ENCODE data around the gene PAM16.
A peak's percentile ranks its signal among the peaks of the same experiment; 100 is the strongest.

Gene PAM16

DNA sequence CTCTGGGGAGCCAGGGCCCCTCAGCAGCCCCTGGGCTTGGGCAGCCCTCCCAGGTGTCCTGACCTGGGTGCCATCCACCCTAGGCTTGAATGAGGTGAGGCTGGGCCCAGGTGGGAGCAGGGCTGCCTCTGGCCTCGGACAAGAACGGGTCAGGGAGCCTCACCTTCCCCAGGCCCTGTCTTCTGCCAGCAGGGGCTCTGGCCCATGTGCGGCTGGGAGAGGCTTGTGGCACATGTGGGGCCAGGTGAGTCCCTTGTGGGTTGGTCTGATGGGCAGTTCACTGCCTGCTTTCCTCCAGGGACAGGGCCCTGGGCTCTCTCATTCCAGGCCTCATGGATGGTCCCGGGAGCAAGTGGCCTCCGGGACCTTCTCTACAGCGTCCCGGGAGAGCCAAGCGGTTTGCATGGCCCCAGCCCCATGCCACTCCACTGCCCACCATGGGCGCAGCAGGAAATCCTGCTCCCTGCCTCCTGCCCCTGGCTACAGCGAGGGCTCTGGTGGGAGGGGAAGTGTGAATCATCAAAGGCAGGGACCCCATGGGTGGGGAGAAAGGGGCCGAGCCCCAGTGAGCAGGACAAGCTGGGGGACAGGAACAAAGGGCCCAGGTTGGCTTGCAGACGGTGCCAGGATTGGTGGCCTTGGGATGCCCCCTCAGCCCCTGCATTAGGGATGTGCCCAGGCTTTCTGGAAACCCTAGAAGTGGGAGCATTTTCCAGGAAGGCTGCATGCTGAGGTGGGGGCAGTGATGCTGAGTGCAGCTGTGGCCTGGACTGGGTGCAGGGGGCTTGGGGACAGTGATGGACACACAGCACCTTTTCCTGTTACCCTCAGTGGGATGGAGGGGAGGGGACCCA is 32.7 kb upstream of the PAM16 start:
- no peak for DNase-seq

DNA sequence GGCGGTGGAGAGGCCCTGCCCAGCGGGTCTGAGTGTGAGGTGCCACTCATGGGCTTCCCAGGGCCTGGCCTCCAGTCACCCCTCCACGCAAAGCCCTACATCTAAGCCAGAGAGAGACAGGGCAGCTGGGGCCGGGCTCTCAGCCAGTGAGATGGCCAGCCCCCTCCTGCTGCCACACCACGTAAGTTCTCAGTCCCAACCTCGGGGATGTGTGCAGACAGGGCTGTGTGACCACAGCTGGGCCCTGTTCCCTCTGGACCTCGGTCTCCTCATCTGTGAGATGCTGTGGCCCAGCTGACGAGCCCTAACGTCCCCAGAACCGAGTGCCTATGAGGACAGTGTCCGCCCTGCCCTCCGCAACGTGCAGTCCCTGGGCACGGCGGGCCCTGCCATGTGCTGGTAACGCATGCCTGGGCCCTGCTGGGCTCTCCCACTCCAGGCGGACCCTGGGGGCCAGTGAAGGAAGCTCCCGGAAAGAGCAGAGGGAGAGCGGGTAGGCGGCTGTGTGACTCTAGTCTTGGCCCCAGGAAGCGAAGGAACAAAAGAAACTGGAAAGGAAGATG is 31.8 kb upstream of the PAM16 start:
- DNase-seq: no peak

DNA sequence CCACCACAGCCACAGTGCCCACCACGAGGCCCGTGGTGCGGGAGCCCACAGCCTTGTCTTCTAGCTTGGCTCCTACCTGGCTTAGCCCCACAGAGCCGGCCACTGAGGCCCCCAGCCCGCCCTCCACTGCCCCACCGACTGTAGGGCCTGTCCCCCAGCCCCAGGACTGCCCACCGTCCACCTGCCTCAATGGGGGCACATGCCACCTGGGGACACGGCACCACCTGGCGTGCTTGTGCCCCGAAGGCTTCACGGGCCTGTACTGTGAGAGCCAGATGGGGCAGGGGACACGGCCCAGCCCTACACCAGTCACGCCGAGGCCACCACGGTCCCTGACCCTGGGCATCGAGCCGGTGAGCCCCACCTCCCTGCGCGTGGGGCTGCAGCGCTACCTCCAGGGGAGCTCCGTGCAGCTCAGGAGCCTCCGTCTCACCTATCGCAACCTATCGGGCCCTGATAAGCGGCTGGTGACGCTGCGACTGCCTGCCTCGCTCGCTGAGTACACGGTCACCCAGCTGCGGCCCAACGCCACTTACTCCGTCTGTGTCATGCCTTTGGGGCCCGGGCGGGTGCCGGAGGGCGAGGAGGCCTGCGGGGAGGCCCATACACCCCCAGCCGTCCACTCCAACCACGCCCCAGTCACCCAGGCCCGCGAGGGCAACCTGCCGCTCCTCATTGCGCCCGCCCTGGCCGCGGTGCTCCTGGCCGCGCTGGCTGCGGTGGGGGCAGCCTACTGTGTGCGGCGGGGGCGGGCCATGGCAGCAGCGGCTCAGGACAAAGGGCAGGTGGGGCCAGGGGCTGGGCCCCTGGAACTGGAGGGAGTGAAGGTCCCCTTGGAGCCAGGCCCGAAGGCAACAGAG is 31.0 kb upstream of the PAM16 start:
- DNase-seq: no peak

DNA sequence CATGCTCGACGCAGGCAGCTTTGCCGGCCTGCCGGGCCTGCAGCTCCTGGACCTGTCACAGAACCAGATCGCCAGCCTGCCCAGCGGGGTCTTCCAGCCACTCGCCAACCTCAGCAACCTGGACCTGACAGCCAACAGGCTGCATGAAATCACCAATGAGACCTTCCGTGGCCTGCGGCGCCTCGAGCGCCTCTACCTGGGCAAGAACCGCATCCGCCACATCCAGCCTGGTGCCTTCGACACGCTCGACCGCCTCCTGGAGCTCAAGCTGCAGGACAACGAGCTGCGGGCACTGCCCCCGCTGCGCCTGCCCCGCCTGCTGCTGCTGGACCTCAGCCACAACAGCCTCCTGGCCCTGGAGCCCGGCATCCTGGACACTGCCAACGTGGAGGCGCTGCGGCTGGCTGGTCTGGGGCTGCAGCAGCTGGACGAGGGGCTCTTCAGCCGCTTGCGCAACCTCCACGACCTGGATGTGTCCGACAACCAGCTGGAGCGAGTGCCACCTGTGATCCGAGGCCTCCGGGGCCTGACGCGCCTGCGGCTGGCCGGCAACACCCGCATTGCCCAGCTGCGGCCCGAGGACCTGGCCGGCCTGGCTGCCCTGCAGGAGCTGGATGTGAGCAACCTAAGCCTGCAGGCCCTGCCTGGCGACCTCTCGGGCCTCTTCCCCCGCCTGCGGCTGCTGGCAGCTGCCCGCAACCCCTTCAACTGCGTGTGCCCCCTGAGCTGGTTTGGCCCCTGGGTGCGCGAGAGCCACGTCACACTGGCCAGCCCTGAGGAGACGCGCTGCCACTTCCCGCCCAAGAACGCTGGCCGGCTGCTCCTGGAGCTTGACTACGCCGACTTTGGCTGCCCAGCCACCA is 30.2 kb upstream of the PAM16 start:
- no peak for DNase-seq

DNA sequence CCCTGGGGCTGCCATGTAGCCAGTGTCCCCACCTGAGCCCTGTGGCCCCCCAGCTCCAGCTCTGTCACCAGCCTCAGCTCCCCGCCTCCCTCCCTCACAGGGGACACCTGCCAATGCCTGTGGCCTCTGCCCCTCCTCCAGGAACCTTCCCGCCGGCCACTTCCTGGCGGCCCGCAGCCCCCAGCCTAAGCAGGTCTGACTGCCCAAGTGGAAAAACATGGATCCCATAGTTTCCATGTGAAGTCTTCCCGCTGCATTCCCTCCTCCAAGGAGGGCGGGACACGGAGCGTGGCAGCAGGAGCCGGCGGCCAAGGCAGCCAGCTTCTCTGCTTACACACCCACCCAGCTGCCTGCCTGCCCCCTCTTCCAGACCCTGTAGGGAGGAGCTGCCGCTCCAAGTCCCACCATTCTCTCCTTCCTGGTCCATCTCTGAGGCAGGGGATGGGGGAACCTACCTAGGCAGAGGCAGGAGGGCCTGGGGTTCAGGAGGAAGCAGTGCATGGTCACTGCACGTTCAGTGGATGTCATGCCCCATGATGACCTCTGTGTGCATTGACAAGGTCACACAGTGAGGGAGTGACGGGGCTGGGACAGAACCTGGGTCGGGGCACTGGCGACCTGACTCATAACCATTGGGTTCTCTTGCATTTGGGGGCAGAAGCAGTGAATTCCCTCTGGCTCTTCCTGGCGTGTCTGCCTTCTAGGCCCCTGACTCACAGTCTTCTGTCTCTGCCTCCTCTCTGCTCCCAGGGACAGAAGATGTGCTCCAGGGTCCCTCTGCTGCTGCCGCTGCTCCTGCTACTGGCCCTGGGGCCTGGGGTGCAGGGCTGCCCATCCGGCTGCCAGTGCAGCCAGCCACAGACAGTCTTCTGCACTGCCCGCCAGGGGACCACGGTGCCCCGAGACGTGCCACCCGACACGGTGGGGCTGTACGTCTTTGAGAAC is 29.3 kb upstream of the PAM16 start:
- no peak for DNase-seq

DNA sequence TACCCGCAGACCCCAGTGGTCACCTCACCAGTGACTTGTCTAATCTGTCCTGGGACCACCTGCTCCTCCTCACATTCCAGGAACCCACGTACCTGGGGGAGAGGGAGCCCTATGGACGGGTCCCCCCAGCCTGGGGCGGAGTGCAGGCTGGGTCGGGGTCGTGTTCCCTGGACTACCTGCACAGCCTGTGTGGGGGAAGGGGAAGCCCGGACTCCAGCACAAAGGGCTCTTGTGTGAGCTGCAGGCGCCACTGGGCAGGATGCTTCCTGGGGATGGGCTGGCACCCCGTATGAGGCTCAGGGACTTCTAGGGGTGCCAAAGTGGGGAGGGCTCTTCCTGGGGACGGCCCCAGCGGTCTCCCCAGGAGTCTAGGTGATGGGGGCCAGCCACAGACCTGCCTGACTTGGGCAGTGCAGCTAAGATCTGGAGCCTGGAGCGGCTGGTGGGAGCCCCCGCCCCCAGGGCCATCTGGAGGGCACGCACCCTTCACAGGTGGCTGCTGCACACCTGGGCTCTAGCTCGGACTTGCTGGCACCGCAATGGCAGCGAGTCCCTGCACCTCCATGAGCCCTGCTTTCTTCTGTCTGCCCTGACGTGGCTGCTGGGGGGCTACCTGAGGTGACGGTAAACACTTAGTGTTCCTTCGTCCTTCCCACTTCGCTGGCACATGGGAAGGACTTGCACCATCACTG is 28.0 kb upstream of the PAM16 start:
- DNase-seq: no peak

DNA sequence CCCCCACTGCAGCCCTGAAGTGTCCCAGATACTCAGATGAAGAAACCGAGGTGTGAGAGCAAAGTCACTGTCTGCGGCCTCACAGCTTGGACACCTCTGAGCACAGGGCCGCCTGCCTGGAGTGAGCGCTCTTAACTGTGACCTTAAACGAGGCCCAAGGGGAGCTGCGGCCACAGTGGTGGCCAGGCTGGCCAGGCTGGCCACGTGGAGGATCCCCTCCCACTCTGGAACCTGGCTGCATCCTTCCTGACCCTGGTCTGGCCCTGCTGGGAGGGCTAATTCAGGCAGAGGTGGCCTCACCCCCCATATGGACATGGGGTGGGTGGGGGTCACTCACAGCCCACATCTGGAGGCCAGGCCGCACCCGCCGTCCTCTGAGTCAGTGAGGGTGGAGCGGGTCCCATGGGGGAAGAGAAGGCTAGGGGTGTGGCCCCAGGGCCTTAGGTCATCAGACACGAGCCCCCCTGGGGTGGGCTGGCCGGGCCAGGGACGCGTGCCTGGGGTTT is 27.1 kb upstream of the PAM16 start:
- DNase-seq: no peak

DNA sequence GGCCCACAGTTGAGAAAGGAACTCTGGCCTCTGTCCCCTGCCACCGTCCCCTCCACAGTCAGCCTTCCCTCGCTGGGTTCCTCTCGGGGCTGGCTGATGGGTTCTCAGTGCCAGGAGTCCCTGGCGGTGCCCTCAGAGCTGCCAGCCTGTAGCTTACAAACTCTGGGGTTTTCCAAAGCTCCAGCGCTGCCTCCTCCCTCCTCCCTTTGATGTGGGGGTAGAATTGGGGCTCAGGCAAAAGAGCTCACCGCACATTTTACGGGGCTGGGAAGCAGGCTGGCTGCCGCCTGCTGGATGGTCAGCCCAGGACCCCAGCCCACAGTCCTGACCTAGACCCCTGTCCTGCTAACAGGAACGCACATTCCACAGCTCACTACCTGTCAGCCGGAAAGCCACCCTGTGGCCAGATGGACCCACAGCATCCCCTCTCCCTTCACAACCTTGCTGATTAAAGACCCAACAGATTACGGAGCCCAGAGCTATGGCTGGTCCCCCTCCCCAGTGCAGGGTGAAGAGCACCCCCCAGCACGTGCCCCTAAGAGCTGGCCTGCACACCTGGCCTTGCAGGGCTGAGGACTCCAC is 26.5 kb upstream of the PAM16 start:
- no peak for DNase-seq

DNA sequence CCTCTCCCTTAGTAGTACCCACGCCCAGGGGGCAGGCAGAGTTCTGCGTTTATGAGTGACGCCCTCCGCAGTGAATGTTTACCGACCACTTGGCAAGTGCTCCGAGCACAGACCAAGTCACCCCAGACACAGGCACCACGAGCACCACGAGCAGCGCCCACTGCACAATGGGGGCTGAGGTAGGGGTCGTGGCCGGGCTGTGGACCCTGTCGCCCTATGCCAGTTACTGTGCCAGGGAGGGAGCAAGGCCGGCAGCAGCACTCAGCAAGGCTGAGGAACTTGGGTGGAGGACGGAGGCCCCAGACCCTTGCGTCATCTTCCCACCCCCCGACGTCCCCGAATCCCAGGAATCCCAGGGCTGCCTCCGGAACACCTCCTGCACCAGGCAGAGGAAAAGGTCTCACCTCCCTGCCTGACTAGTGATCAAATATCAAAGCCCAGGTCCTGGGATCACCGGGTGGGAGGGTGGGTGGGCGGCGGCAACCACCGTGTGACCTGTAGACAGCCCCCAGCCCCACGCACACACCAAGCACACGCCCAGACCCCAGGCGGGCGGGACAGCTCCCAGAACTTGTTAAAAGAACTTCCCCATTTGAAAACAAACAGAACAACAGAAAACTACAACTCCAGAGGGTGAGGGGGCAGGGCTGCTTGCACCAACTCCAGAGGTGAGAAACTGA is 25.9 kb upstream of the PAM16 start:
- DNase-seq: no peak

DNA sequence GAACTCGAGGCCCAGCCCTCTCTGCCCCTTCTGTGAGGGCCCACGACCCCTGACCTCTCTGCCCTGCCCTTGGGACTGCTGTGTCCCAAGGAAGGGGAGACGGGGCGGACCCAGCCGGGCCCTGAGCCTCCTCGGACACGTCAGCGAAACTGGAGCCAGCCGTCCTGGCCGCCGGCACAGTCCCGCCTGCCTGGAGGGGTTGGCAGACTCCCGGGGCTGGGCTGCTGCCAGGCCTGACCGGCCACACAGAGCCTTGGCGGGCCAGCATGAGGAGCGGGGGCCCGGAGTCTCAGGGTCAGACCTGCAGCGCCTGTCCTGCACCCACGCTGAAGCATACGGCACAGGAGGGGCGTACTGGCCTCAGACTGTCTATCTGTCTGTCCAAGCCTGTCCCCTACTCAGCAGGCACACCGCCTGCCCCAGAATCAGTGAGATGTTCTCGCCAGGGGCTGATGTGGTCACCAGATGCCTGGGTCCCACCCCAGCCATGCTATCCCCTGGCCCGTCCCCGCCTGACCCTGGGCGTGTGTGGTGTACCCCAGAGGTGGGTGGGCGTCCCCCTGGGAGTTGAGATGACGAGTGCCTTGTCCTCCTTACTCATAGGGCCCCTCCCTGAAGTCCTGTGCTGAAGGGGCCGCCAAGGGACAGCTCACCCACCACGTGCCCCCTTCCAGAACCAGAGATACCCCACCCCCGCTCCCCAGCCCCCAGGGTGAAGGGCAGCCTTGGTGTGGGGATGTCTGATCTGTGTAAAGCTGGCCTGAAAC is 25.2 kb upstream of the PAM16 start:
- DNase-seq: no peak

DNA sequence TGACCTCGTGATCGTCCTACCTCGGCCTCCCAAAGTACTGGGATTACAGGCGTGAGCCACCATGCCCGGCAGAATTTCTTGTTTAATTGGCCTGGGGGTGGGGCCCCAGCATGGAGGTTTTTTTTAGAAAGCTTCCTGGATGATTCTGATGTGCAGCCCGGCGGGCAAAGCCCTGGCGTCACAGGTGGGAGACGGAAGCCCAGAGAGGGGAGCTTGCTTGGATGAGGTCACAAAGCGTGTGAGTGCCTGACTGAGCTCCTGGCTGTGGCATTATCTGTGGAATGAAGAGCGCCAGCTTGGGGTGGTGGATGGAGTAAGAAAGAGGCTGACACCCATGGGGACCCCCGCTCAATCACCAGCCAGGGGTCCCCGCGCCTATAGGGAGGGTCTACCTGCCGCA is 24.6 kb upstream of the PAM16 start:
- no peak for DNase-seq

DNA sequence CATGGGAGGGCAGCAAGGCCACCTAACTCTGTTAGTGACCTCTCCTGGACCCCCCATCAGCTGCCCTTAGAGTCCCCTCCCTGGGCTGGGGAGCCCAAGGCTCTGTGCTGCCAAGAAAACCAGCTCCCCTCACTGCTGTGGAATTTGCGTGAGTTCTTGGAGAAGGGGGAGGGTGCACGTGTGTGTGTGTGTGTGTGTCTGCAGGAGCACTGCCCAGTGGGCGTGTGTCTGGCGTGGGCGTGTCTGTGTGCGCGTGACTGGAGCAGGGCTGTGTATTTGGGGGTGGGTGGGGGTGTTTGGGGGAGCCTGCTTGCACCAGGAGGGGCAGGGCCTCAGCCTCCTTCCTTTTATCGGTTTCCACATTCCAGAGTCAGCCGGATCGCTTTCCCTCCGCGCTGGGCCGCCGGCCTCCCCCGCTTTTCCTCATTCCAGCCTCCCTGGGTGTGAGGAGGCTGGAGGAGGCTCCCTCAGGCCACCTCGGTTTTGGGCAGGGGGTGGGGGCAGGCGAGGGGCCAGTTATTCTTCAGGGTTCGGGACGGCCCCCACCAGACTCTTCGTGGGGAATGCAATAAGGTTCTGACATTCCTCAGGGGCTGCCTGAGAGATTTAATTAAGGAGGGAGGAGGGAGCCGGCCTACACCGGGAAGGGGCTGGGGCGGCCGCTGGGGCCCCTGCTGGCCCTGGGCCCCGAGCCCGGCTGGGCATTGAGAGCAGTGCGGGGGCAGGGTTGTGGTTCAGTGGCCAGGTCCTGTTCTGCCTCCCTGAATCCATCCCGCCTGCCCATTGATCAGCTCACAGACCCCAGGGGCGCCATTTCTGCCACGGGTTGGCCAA is 23.0 kb upstream of the PAM16 start:
- DNase-seq: peak; percentile 60

DNA sequence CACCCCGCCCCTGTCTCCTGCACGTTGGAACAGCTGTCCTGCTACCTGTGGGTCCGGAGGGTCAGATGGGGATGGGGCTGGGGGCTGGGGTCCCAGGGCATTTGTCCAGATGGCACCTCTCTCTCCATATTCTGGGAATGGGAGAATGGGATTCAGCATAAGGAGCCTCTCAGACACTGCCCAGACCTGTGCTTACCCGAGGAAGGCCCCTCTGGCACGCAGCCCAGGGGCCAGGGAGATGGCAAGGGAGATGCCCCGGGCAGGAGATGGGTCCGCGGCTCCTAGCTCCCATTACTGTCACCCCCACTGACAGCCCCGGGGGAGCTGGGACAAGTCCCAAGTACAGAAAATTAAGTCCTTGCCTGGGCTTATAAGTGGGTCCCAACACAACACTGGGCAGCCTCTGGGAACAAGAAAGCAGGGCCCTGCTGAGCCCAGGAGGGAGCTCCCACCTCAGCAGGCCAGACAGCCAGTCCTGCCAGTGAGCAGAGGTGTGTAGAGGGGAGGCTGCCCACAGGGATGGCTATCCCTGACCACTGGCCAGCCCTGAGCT is 22.3 kb upstream of the PAM16 start:
- no peak for DNase-seq

DNA sequence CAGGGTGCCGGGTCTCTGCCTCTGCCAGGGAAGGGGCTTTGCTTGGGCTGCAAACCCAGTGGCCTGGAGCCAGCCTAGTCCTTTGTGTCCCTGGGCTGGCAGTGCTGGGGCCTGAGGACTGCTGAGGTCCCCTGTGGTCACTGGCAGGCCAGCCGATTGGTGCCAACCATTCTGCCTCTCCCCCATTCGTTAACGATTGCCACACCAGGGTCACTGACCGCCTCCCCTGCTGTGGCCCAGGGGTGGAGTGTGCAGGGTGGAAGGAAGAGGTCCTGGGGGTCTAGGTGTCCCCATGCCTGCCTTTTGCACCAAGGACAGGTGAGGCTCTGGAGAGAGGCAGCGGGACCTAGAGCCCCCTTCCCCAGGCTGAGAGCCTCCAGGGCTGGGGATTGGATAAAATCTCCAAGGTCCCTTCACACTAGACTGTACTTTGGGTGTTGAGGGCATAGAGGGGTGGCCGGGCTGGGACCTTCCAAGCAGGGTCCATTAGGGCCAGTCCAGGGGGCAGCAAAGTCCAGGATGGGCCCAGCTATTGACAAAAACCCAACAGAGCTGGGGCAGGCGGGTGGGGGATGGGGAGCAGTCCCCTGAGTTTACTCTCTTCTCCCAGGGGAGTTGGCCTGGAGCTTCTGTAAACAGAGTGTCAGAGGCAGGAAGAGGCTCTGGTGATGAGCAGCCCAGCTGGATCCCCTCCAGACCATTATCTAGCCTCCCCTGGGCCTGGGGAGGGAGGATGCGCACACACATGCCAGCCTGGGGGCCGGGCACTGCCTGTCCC is 21.6 kb upstream of the PAM16 start:
- DNase-seq: peak; percentile 33

DNA sequence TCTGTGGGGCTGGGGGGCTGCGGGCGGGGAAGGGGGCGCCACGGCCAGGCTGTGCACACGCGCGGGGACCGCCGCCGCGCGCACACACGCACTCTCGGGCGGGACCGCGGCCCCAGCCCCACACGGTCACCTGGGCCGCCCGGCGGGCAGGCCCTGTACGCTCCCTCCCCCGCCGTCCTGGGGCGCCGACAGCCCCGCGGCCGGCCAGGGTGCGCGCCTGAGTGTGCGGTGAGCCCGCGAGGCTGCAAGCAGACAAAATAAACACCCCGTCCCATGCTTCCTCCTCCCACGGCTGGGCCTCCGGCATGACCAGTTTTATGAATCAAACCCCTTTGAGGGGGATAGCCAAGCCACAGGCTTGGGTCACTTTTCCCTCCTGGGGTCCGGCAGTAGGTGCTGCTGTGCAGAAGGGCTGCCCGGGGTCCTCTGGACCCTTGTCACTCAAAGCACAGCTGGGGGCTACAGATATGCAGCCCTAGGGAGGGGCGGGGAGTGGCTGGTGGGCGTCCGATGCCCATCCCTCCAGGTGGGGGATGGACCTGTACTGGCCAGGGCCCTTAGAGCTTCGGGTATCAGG is 21.0 kb upstream of the PAM16 start:
- peak; percentile 47 for DNase-seq

DNA sequence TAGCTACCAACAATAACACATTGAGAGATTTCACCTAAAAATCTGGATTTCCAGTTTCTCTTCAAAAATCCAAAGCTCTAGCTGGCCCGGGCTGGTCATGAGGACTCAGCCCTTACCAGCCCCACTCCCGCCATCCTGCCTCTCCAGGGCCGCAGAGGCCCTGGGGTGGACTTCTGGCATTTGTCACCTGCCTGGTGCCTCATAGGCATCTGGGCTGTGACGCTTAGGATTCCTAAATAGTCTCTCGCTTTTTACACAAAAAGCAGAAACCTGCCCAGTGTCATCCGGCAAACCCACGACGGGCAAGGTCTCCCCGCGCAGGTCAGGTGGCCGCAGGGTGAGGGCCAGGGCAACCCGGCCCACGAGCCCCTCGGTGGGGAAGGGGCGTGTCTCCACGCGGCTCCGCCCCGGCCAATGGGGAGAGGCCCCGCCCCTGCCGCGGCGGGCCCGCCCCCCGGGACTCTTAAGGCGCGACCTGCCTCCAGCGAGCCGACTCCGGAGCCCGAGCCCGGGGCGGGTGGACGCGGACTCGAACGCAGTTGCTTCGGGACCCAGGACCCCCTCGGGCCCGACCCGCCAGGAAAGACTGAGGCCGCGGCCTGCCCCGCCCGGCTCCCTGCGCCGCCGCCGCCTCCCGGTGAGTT is 20.4 kb upstream of the PAM16 start, which contains the start of gene VASN:
Gene VASN (plus strand): TSS at position 492 of the 644 bp plus-strand sequence. CDS start 9,030 bp downstream, outside the sequence.
- peak; percentile 81 for DNase-seq
